Sciatic nerve (tissue), 2 donors: ENCODE measurements around the gene CHSY3. TPM values are rescaled to one million over a fixed set of nuclear protein-coding genes. Genes with fewer than 3 reads are reported as not detected.
"Not testable (repeated sequence)": the region's sequence is repeated elsewhere in the genome, so short reads cannot be mapped to it uniquely, and the experiment has no call there.

Experiments
- ATAC-seq: fragments of 200-7000 bp; cut with Tn5 transposase; one replicate; pipeline ENCODE4 v1.9.1; 2020; ENCODE audit warnings: mild to moderate bottlenecking, moderate library complexity
- DNase-seq: peaks from one replicate; pipeline ENCODE4 v3.0.0-alpha.2; 2020; ENCODE audit warnings: low spot score
- intact Hi-C: fragments of 100-400 bp; cut with DNase I; formaldehyde crosslinking; loops from one replicate; pipeline ENCODE4 v1.14.2; 2022
- total RNA-seq: library from RNA; stranded (reverse); fragmentation: NEBNext Ultra II Directional; extraction: Animal tissue kit (Norgen Biotek cat#: 25700); gene quantifications from one replicate; pipeline ENCODE4 v1.2.1, GENCODE V29; 2021
- donor health status: DM: no; HTN: no; CAD: no.
- donor health status: DM: no; HTN: no; CAD: no.

The CHSY3 gene
- total RNA-seq, 1 donor from 2014 or later = 4.0 TPM

DNA sequence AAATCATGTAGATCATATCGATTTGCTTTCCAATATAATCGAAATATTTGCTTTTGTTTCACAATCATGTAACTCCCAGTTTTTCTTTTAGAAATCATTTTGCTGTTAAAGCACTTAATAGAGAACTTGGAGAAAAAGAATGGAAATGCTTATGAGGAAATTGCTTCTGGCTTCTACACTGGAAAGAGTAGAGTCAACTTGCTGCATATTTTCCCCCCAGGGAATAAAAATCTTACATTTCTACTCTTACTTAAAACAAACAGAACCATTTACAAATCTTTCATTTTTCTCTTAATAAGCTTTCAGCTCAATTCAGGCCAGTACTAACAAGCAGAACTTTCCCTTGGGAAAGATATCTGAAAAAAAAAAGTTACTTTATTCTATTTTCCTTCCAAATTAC, 312.0 kb downstream of the CHSY3 start:
- DNase-seq = no peak
- ATAC-seq = peak; percentile 48
- intact Hi-C loops = no loop called here

DNA sequence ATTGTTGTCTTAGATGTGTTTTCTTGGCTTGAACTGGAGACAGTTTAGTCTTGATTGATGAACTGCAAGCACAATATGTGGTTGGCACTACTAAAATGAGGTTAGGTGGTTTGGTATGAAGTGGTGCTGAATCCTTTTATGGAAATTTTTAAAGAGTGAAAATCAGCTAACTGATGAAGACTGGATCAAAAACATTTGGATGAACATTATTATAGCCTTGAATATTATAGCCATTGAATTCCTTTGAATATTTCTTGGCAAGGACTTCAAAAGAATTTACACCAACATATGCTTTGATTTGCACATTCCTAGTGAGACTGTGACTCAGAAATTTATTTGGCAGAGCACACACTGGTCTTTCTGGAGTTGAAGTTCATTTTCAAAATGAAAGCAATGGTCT, 318.3 kb downstream of the CHSY3 start:
- intact Hi-C loops = no loop called here
- DNase-seq (no peak), ATAC-seq (no peak)

DNA sequence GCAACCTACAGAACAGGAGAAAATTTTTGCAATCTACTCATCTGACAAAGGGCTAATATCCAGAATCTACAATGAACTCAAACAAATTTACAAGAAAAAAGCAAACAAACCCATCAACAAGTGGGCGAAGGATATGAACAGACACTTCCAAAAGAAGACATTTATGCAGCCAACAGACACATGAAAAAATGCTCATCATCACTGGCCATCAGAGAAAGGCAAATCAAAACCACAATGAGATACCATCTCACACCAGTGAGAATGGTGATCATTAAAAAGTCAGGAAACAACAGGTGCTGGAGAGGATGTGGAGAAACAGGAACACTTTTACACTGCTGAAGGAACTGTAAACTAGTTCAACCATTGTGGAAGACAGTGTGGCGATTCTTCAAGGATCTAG, 322.3 kb downstream of the CHSY3 start:
- DNase-seq, intact Hi-C loops, ATAC-seq: not testable (repeated sequence)

DNA sequence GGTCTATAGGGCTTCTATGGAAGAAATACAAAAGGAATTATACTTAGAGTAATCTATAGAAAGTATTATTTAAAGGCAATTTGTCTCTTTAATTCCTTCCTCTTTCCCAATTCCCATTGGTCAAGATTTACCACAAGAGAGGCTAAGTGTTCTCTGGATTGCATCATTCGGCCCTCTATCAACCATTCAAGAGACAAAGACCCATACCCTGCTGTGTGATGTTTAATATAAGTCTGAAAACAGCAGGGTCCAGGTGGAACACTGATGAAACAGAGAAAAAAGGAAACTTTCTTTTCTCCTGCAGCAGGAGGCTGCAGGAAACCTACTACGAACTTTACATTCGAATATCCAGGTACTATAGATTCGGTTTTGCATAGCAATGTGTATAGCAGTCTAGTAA, 323.4 kb downstream of the CHSY3 start:
- intact Hi-C loops = no loop called here
- DNase-seq (no peak), ATAC-seq (no peak)

DNA sequence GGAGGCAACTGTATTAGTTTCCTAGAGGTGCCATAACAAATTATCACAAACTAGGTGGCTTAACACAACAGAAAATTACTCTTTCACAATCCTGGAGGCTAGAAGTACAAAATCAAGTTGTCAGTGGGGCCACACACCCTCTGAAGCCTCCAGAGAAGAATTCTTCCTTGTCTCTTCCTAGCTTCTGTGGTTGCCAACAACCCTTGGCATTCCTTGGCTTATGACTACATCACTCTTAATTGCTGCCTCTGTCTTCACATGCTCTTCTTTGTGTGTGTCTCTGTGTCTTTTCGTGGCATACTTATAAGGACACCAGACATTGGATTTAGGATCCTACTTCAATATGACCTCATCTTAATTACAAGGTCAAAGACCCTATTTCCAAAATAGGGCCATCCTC, 327.5 kb downstream of the CHSY3 start:
- intact Hi-C loops = loop anchor here (2.0 kb wide), 1 partner anchor 111 kb away; no protein-coding TSS in a partner anchor

DNA sequence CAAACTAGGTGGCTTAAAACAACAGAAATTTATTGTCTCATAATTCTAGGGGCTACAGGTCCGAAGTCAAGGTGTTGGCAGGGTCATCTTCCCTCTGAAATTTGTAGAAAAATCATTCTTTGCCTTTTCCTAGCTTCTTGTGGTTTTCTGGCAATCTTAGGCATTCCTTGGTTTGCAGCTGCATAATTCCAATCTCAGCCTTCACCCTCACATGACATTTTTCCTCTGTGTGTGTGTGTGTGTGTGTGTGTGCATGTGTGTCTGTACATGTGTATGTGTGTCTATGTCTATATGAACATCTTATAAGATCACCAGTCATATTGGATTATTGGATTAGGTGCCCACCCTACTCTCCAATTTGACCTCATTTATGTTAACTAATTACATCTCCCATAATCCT, 330.6 kb downstream of the CHSY3 start:
- DNase-seq = no peak
- no peak for ATAC-seq
- intact Hi-C loops = no loop called here

More for the DNA sequence above, 327.5 kb downstream of the CHSY3 start:
- no peak for ATAC-seq
- DNase-seq = no peak

Other genes with a start within 250 kb of the CHSY3 start
- not detected for gene MINAR2, start 156.4 kb upstream of the CHSY3 start, total RNA-seq